HEK293 (cell line): ENCODE results near the gene PTPMT1.

Experiments
- CTCF ChIA-PET: fragments of 350-600 bp; formaldehyde crosslinking; extraction: SDS; loops from one replicate; lab custom pipeline; 2021; ENCODE audit warnings: antibody characterized with exemption; lab: Yijun Ruan, JAX
- POLR2A ChIA-PET: fragments of 300-600 bp; formaldehyde crosslinking; extraction: SDS; loops from one replicate; lab custom pipeline; 2020; ENCODE audit warnings: antibody characterized with exemption, inconsistent platforms; lab: Yijun Ruan, JAX
- H3K27ac ChIP-seq: fragments of 200-500 bp; sonication (Bioruptor generic); 2 replicates; pipeline ENCODE4 v1.5.1; 2014; ENCODE audit warnings: low read depth, low read length, control low read depth, inconsistent platforms; ENCODE audit errors: extremely low read depth
- H3K36me3 ChIP-seq, 2 experiments: fragments of 200-500 bp in 1 of 2; sonication (Bioruptor generic) in 1 of 2; 1 replicate in 1 of 2; 2 replicates in 1 of 2; pipeline ENCODE4 v1.5.1; 2014 to 2017; ENCODE audit warnings: inconsistent platforms in 2 of 2, low read length in 2 of 2; ENCODE audit not compliant: control insufficient read depth in 2 of 2, insufficient read depth in 1 of 2
- H3K4me1 ChIP-seq: fragments of 200-500 bp; sonication (Bioruptor generic); 2 replicates; pipeline ENCODE4 v1.5.1; 2014; ENCODE audit warnings: mild to moderate bottlenecking, low read length, inconsistent platforms; ENCODE audit not compliant: control insufficient read depth, insufficient read depth
- H3K4me3 ChIP-seq: 2 replicates; pipeline ENCODE4 v1.5.1; 2011; ENCODE audit warnings: low read depth, mild to moderate bottlenecking, control low read depth, low read length, moderate library complexity
- H3K9me3 ChIP-seq: fragments of 200-500 bp; sonication (Bioruptor generic); 2 replicates; pipeline ENCODE4 v1.5.1; 2014; ENCODE audit warnings: low read depth, low read length, inconsistent platforms; ENCODE audit not compliant: control insufficient read depth, insufficient read depth
- BCL6B ChIP-seq: fragments of 450-650 bp; formaldehyde crosslinking; IDR thresholded peaks from 2 replicates; pipeline ENCODE4 v1.5.1; 2017; ENCODE audit warnings: missing biosample characterization, missing genetic modification characterization
- GFI1B ChIP-seq: fragments of 450-650 bp; formaldehyde crosslinking; IDR thresholded peaks from 2 replicates; pipeline ENCODE4 v1.5.1; 2016; ENCODE audit warnings: missing biosample characterization, missing genetic modification characterization
- KLF10 ChIP-seq: fragments of 450-650 bp; IDR thresholded peaks from 2 replicates; pipeline ENCODE4 v1.5.1; 2018; ENCODE audit warnings: missing biosample characterization, mild to moderate bottlenecking, missing genetic modification characterization
- PRDM10 ChIP-seq: fragments of 450-650 bp; formaldehyde crosslinking; IDR thresholded peaks from 2 replicates; pipeline ENCODE4 v1.5.1; 2016; ENCODE audit warnings: missing biosample characterization, missing genetic modification characterization
- SCRT2 ChIP-seq: fragments of 450-650 bp; formaldehyde crosslinking; IDR thresholded peaks from 2 replicates; pipeline ENCODE4 v1.5.1; 2016; ENCODE audit warnings: missing biosample characterization, missing genetic modification characterization
- SP3 ChIP-seq: fragments of 450-650 bp; formaldehyde crosslinking; IDR thresholded peaks from 2 replicates; pipeline ENCODE4 v1.5.1; 2016; ENCODE audit warnings: missing biosample characterization, missing genetic modification characterization
- TRIM28 ChIP-seq: IDR thresholded peaks from 2 replicates; pipeline ENCODE4 v1.6.1; 2011; ENCODE audit warnings: low read length, control low read depth, borderline replicate concordance
- ZBTB17 ChIP-seq: fragments of 450-650 bp; formaldehyde crosslinking; IDR thresholded peaks from 2 replicates; pipeline ENCODE4 v1.5.1; 2016; ENCODE audit warnings: missing biosample characterization, missing genetic modification characterization
- ZBTB44 ChIP-seq: fragments of 450-650 bp; IDR thresholded peaks from 2 replicates; pipeline ENCODE4 v1.5.1; 2018; ENCODE audit warnings: missing biosample characterization, mild to moderate bottlenecking, missing genetic modification characterization
- ZNF350 ChIP-seq: fragments of 450-650 bp; formaldehyde crosslinking; IDR thresholded peaks from 2 replicates; pipeline ENCODE4 v1.5.0; 2017; ENCODE audit warnings: missing biosample characterization, mild to moderate bottlenecking, missing genetic modification characterization
- ZNF366 ChIP-seq: fragments of 450-650 bp; formaldehyde crosslinking; conservative IDR thresholded peaks from 2 replicates; pipeline ENCODE4 v1.5.1; 2016; ENCODE audit warnings: missing biosample characterization, missing genetic modification characterization
- ZNF558 ChIP-seq: fragments of 450-650 bp; formaldehyde crosslinking; IDR thresholded peaks from 2 replicates; pipeline ENCODE4 v1.5.1; 2016; ENCODE audit warnings: missing biosample characterization, missing genetic modification characterization
- ZNF76 ChIP-seq: fragments of 450-650 bp; formaldehyde crosslinking; IDR thresholded peaks from 2 replicates; pipeline ENCODE4; 2016; ENCODE audit warnings: low read depth, missing biosample characterization, missing genetic modification characterization, borderline replicate concordance
- ZNF837 ChIP-seq: fragments of 450-650 bp; formaldehyde crosslinking; IDR thresholded peaks from 2 replicates; pipeline ENCODE4 v1.5.1; 2016; ENCODE audit warnings: missing biosample characterization, missing genetic modification characterization
- ZSCAN18 ChIP-seq: fragments of 450-650 bp; formaldehyde crosslinking; IDR thresholded peaks from 2 replicates; pipeline ENCODE4 v1.5.1; 2016; ENCODE audit warnings: missing biosample characterization, missing genetic modification characterization

PTPMT1 gene

GRCh38 chr11:47593934-47594855 is 28.8 kb downstream of the PTPMT1 start, which contains the start of gene C1QTNF4:
TSS of gene C1QTNF4 (minus strand) at chr11:47594411. CDS start at chr11:47590810, 3,601 bp downstream.
- H3K4me3 ChIP-seq = peak within 1 kb of the TSS; percentile 44

More at GRCh38 chr11:47593934-47594855, 28.8 kb downstream of the PTPMT1 start, which contains the start of gene C1QTNF4:
- H3K27ac ChIP-seq = no peak within 1 kb of the TSS
- POLR2A ChIA-PET = interaction anchor here (0.5 to 0.7 kb wide), 3 partner anchors 10 to 18 kb away, joined by 3 to 7 read pairs (median 4); partner anchors contain the start of genes KBTBD4 and NDUFS3
- no peak for TF ChIP-seq SCRT2
- TF ChIP-seq ZNF76 (tag by site-specific recombination) = no peak
- no peak for TF ChIP-seq BCL6B
- TF ChIP-seq ZNF350 (tag by site-specific recombination) = no peak
- no peak for TF ChIP-seq ZNF558 (tag by site-specific recombination)
- TF ChIP-seq SP3 (tag by site-specific recombination) = no peak
- TF ChIP-seq PRDM10 (tag by site-specific recombination) = no peak
- TF ChIP-seq ZSCAN18 (tag by site-specific recombination) = no peak
- 0 out of 2 replicates have a peak, but pooled peaks have one; percentile 41 for TF ChIP-seq ZNF366 (tag by site-specific recombination)
- no peak for TF ChIP-seq ZNF837 (tag by site-specific recombination)
- no peak for TF ChIP-seq ZBTB44 (tag by site-specific recombination)
- TF ChIP-seq TRIM28 = no peak
- peak; percentile 15; the same call in 1 of the 2 replicates for TF ChIP-seq ZBTB17 (tag by site-specific recombination)
- TF ChIP-seq KLF10 (tag by site-specific recombination) = no peak
- no peak for TF ChIP-seq GFI1B (tag by site-specific recombination)
- H3K36me3 ChIP-seq = no peaks in the 10 kb centered on the region
- H3K4me1 ChIP-seq = no peaks in the 10 kb centered on the region
- no peaks in the 10 kb centered on the region for H3K9me3 ChIP-seq
- CTCF ChIA-PET = interaction anchor here (1.3 kb wide), 1 partner anchor 23 kb away, joined by 3 read pairs; no protein-coding TSS in a partner anchor
